Suprapubic skin (tissue), 4 donors: ENCODE results near the gene IQSEC1. TPM values are rescaled to one million over a fixed set of nuclear protein-coding genes. Genes with fewer than 3 reads are reported as not detected.

Experiments
- DNase-seq, 2 donors: peaks; one replicate each; pipeline ENCODE4 v3.0.0-alpha.2; 2019; ENCODE audit warnings: low spot score in 2 of 2
- H3K27ac ChIP-seq: fragments of 200-600 bp; sonication (generic); one replicate; pipeline ENCODE4 v1.5.1; 2019
- H3K27me3 ChIP-seq: fragments of 200-600 bp; sonication (generic); one replicate; pipeline ENCODE4 v1.5.1; 2019
- H3K36me3 ChIP-seq: fragments of 200-600 bp; sonication (generic); one replicate; pipeline ENCODE4 v1.5.1; 2019
- H3K4me1 ChIP-seq: fragments of 200-600 bp; sonication (generic); one replicate; pipeline ENCODE4 v1.5.1; 2019
- H3K4me3 ChIP-seq: fragments of 200-600 bp; sonication (generic); one replicate; pipeline ENCODE4 v1.5.1; 2019; ENCODE audit warnings: mild to moderate bottlenecking
- H3K9me3 ChIP-seq: fragments of 200-600 bp; sonication (generic); one replicate; pipeline ENCODE4 v1.5.1; 2019
- CTCF ChIP-seq, 2 donors: fragments of 200-600 bp in 1 of 2; fragments of 450-650 bp in 1 of 2; sonication (generic) in 1 of 2; IDR thresholded peaks; one replicate each; pipeline ENCODE4 v1.5.1; 2016 to 2019; ENCODE audit warnings: antibody characterized with exemption in 2 of 2, mild to moderate bottlenecking in 1 of 2, moderate library complexity in 1 of 2
- EP300 ChIP-seq: sonication (generic); formaldehyde crosslinking; IDR thresholded peaks from one replicate; pipeline ENCODE4 v1.6.1; 2017; ENCODE audit warnings: antibody characterized with exemption
- POLR2A ChIP-seq, 2 donors: fragments of 450-650 bp; IDR thresholded peaks; one replicate each; pipeline ENCODE4 v1.6.1; 2017; ENCODE audit warnings: antibody characterized with exemption in 2 of 2, mild to moderate bottlenecking in 2 of 2, moderate library complexity in 2 of 2
- POLR2AphosphoS5 ChIP-seq, 3 donors: sonication (generic); formaldehyde crosslinking; IDR thresholded peaks; one replicate each; pipeline ENCODE4 v1.6.1; 2017; ENCODE audit warnings: antibody characterized with exemption in 3 of 3
- WGBS: methylation state at CpG from one replicate; pipeline ENCODE4 v1.1.5; 2018; 5-methylcytosine and 5-hydroxymethylcytosine counted together
- total RNA-seq, 4 donors: library from RNA; depleted of rRNA; stranded (reverse); fragments of >200 nt; gene quantifications; one replicate each; pipeline ENCODE4 v1.1.0, GENCODE V29; 2016

IQSEC1 gene
- total RNA-seq, 4 donors from 2014 or later: 26.7 to 52.4 (median 35.5) TPM

GRCh38 chr3:12980596-12981290 is 92.5 kb downstream of the IQSEC1 start:
- Histone ChIP-seq H3K4me1 (no peaks in the 10 kb centered on the region), H3K27ac (no peak overlapping the region), H3K27me3 (no peaks in the 10 kb centered on the region), H3K36me3 (no peaks in the 10 kb centered on the region), H3K4me3 (no peak overlapping the region), H3K9me3 (no peaks in the 10 kb centered on the region)
- WGBS: 81% methylated on average over 10 of the region's 10 CpGs
- TF ChIP-seq EP300: no peak
- no peak for TF ChIP-seq POLR2A (IDR thresholded peaks at IDR 0.05)
- TF ChIP-seq POLR2AphosphoS5 (IDR thresholded peaks at IDR 0.05): no peak
- no peak for TF ChIP-seq CTCF (IDR thresholded peaks at IDR 0.05)
- DNase-seq: no peak

GRCh38 chr3:12979947-12980487 is 93.2 kb downstream of the IQSEC1 start:
- TF ChIP-seq POLR2A (IDR thresholded peaks at IDR 0.05) (no peak), CTCF (IDR thresholded peaks at IDR 0.05) (no peak), EP300 (no peak), POLR2AphosphoS5 (IDR thresholded peaks at IDR 0.05) (no peak)
- DNase-seq: no peak
- H3K9me3 ChIP-seq: no peaks in the 10 kb centered on the region
- H3K36me3 ChIP-seq: no peaks in the 10 kb centered on the region
- H3K4me3 ChIP-seq: no peak overlapping the region
- H3K27ac ChIP-seq: no peak overlapping the region
- H3K4me1 ChIP-seq: no peaks in the 10 kb centered on the region
- H3K27me3 ChIP-seq: no peaks in the 10 kb centered on the region
- WGBS: 95% methylated on average over 4 of the region's 4 CpGs

- no peaks in the 10 kb centered on the region for H3K4me1 ChIP-seq
- no peak overlapping the region for H3K4me3 ChIP-seq
- H3K27me3 ChIP-seq: no peaks in the 10 kb centered on the region
- TF ChIP-seq POLR2A (IDR thresholded peaks at IDR 0.05) (no peak), POLR2AphosphoS5 (IDR thresholded peaks at IDR 0.05) (no peak), EP300 (no peak), CTCF (IDR thresholded peaks at IDR 0.05) (no peak)
- H3K36me3 ChIP-seq: no peaks in the 10 kb centered on the region
- H3K27ac ChIP-seq: no peak overlapping the region
- WGBS: 93% methylated on average over 19 of the region's 20 CpGs
- DNase-seq: no peak
- H3K9me3 ChIP-seq: no peaks in the 10 kb centered on the region
Measured at GRCh38 chr3:12979151-12979946, 93.9 kb downstream of the IQSEC1 start.

- no peaks in the 10 kb centered on the region for H3K9me3 ChIP-seq
- WGBS: 93% methylated on average over 4 of the region's 4 CpGs
- TF ChIP-seq POLR2AphosphoS5 (IDR thresholded peaks at IDR 0.05) (no peak), EP300 (no peak), POLR2A (IDR thresholded peaks at IDR 0.05) (no peak), CTCF (IDR thresholded peaks at IDR 0.05) (no peak)
Measured at GRCh38 chr3:12978682-12979081, 94.5 kb downstream of the IQSEC1 start.

More at GRCh38 chr3:12978682-12979081, 94.5 kb downstream of the IQSEC1 start:
- Histone ChIP-seq H3K4me1 (no peaks in the 10 kb centered on the region), H3K27ac (no peak overlapping the region), H3K4me3 (no peak overlapping the region), H3K36me3 (no peaks in the 10 kb centered on the region), H3K27me3 (no peaks in the 10 kb centered on the region)
- no peak for DNase-seq
